GM19035 (cell line): ENCODE data around the gene SLC37A1.

Experiments used
- ATAC-seq: cut with Tn5 transposase; IDR thresholded peaks from one replicate; pipeline ENCODE4 v1.9.1; 2021; ENCODE audit not compliant: unreplicated experiment

SLC37A1 gene

DNA sequence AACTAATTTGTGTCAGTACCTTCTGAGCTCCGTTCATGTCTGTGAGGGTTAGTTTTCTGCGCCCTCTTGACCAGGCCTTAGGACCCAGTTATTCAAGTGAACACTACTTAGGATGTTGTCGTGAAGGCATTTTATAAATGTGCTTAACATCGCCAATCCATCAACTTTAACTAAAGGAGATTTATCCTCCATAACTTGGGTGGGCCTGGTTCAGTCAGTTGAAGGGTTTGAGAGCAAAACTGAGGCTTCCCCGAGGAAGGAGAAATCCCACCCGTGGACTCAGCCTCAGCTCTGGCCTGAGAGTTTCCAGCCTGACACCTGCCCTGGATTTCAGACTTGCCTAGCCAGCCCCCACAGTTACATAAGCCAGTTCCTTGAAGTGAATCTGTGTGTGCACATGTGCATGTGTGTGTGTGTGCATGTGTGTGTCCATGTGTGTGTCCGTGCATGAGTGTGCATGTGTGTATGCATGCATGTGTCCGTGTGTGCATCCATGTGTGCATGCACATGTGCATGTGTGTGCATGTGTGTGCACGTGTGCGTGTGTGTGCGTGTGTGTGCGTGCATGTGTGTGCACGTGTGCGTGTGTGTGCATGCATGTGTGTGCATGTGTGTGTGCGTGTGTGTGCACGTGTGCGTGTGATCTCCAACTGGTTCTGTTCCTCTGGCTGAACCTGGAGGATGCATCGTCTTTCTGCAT, 77.7 kb downstream of the SLC37A1 start:
- no peak for ATAC-seq

DNA sequence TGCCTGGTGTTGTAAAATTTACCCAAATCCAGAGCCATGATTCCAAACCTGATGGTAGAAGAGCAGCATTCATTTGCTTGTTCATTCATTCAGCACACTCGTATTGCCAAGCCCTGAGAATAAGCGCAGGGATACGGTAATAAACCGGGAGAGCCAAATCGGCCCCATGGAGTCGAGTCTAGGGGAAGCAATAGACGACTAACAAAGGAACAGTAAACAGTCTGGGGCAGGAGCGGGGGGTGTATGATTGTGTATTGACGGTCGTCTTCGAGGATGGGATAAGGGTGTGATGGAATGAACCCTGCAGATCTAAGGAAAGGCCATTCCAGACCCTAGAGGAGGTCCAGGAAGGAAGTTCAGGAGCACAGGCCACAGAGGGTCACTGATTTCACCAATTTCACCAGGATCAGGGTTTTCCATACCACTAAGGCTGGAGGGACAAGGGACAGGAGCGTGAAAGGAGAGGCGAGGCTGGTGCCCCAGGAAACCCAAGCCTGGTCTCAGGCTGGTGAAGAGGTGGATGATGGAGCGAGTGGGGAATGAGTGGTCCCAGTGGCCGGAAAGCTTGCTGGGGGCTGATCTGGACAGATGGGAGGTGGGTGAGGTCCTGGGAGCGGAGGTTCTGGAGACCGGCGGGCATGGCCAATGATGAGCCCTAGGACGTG, 78.6 kb downstream of the SLC37A1 start:
- no peak for ATAC-seq

DNA sequence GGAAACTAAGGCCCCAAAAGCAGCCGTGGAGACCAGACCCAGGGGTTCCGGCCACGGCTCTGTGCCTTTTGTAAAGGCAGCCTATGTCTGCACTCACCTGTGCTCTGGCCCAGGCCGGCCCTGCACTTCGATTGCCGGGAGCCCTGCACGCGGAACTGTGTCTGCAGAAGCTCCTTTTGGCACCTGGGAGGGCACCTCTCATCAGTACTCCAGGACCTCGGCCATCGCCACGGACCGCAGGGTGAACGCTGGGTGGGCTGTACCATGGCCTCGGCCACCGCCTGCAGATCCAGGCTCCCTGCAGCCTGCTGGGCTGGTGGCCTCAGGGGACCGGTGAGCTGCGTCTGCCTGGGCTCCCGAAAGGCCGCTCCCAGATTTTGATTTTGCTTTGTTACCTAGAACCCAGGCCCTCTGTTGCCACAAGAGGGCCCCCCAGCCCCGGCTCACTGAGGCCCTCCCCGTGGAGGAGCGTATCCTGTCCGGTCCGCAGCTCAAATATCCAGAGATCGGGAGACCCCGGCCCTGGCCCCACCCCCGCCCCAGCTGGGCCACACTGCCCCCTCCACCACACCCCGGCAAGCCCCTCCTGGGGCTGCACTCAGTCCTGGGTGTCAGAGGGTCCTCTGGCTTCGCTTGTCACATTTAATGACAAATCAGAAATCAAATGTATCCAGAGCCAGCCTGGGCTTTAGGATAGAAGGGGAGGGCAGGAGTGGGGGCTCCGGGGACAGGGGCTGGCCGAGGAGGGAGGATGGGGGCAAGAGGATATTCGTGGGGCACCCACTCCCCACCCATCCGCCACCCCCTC, 79.6 kb downstream of the SLC37A1 start:
- ATAC-seq: no peak

DNA sequence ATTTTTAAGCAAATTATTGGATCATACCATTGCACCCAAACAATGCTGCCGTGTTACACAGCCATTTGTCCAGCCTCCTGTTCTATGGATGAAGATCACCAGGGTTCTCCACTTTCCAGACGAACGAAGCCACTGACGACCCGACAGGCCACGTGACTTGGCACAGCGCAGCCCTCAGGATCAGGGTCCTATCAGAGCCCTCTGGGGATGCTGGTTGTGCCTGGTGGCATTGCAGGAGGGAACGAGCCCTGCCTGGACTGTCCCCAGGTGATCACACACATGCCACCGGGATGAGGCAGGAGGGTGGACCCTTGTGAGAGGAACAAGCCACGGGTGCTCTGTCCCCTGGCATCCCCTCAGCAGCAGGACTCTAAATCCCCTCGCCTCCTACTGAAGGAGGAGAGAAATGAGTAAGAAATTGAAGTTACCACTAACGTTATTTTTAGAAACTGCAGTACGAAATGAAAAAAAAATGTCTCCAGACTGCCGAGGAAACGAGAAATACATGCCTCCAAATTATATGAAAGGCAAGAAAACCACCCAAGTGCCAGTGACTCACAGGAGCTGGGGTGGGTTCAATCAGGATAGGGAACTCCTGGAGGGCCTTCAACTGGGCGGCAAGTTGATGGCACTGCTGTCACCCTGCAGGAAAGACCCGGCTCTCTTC, 81.1 kb downstream of the SLC37A1 start:
- ATAC-seq: no peak

DNA sequence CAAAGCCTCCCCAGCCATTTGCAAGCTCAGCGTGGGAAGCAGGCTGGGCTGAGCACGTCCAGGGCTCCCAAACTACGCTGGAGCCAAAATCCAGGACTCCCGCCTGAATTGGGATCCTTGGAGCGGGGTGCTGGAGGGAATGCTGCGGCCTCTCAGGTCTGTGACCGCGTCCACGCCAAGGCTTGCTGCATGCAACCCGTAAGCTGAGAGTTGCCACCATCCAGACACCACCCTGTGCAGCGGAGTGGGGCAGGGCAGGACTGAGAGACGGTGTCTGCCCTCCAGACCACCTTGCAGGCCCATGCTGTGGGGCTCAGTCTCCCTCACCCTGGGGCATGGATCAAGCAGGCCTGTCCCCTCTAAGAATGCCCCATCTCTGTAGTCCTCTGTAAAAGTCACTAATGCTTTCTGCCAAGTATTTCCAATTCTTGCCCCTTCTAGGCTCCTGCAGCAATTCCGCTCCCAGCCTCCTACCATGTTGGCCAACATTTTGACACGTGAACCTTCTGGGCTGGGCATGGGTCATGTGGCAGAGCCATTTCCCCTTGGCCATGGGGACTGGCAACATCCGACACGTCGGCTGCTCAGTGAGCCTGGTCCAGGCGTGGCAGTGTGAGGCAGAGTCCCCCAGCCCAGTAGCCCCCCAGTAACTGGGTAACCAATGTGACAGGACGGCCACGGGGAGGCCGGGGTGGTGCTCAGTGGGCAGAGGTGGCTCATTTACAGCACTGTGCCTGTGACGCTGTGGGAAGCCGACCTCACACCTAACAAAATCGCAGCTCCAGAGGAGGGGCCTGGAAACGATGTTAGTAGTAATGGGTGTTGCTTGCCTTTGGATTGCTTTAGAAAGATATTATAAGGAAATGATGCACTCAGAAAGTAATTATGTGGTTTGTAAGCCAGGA, 81.9 kb downstream of the SLC37A1 start:
- no peak for ATAC-seq

DNA sequence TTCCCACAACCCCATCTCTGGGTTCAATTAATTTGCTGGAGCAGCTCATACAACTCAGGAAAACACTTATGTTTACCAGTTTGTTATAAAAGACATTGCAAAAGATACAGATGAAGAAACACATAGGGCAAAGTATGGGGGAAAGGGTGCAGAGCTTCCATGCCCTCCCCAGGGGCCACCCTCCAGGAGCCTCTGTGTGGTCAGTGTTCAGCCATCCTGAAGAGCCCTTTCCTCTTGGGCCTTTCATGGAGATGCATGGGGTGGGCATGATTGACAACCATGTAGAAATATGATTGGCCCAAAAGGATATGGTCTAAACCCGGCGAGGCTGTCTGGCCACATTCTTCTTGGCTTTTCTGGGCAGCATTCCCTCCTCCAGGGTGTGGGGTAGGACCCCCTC, 83.0 kb downstream of the SLC37A1 start:
- ATAC-seq: no peak

DNA sequence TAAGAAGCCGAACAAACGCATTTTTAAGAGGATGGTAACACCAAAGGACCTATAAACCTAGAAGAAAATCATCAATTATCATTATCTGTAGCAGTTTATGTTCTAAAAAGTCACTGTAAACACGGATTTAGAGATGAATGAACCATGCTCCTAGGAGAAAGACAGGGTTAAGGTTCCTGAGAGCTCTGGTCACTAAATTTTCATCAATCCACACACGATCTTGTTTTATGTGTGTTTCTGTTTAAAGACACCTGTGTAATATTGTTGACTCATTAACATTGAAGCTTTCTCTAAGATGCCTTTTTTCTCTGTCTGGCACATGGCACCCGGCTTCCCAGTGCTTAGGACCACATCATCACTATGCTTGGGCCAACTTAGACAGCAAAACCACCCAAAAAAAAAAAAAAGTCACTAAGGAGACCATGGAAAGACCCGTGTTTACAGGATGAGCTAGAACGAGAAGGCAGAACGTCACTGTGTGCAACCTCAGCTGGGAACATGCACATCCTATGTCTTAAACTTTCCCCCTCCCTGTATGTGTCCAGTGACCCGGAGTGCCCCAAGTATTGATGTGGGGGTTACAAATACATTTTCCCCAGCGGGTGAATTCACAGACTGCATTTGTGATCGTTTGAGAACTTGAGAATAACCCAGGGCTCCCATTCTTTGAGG, 84.0 kb downstream of the SLC37A1 start:
- no peak for ATAC-seq

DNA sequence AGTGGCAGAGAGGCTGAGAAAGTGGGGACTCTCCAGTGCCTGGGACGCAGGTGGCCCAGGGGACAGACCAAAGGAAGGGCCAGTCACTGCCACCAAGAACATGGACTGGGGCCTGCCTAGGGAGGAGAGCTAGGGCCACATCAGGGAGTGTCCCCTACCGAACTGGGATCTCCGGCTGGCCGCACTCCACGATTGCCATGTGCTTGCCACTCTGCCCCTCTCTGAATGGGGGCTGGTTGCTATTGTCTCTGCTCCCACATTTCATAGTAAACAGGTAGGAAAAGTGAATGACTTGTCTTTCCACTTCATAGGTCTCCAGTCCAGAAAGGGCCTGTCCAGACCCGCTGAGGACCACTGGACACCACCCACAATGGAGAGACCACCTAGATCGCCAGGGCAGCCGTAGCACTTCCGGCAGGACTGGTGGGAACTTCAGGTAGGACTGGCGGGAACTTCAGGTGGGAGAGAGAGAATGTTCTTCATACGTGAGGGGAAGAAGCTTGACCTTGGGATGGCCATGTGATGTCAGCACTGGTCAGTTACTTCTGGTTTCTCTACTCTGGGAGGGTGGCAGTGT, 84.6 kb downstream of the SLC37A1 start:
- ATAC-seq: no peak

DNA sequence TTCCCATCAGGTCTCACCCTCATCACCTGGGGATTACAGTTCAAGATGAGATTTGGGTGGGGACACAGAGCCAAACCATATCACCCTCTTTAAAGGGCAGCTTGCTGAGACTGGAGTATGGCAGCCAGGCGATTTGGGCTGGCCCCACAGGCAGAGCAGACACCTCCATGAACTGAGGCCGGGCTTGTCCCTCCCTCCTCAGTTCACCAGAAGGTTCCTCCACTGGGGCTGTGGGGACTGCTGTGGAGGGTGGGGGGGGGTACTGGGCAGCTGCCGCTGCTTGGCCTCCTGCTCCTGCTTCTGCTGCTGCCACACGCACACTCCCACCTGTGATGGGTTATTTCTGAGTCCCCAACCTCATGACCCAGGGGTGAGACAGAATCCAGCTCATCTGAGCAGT, 85.8 kb downstream of the SLC37A1 start:
- ATAC-seq: no peak

DNA sequence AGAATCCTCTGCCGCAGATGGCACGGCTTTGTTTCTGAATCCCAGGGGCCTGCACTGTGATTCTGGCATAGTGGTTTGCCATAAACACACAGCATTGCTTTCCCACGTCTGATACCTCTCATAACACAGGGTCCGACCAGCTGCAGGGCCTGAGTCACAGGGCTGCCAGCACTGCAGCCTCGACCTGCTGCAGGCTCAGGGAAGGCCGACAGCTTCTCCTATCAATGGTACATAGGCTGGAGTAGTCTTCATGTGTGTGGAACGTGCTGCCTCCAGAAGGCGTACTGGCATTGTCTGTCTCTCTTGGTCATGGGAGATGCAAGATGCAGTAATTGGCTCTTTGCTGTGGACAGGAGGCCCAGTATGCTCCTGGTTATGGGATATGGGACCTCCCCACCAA, 86.3 kb downstream of the SLC37A1 start:
- ATAC-seq: no peak

DNA sequence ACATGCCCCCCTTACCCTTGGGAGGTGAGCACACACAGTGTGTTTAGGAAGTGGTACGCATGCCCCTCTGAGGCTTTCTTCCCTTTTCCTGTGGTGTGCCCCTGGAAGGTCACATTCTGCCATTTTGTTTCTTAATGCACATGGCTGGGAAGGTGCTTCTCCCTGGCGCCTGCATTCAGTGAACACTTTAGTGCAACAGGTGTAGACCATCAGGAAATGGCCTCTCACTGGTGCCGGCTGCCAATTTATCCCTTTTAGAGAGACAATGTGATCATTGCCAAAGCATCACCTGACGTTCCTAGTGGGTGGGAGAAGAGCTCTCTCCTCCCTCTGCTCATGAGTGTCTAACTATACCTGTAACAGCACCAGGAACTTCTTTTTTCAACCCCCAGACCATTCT, 88.0 kb downstream of the SLC37A1 start:
- ATAC-seq: no peak

DNA sequence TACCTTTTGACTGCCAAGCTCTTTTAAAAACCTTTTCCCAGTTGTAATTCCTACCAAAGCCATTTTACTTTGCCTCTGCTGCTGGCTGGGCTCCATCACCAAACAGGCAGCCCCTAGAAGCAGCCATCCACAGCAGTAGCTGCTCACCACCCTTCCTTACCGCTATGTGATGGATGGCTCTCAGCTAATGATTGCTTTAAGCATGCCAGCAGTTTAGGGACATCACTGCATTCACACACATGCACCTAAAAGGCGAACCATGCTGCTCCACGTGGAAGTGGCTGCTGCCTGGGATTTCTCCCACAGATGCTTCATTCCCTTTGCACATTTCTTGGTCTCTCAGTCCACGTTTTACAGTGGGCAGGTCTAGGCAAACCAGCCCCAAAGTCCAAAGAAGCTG, 93.5 kb downstream of the SLC37A1 start:
- no peak for ATAC-seq

DNA sequence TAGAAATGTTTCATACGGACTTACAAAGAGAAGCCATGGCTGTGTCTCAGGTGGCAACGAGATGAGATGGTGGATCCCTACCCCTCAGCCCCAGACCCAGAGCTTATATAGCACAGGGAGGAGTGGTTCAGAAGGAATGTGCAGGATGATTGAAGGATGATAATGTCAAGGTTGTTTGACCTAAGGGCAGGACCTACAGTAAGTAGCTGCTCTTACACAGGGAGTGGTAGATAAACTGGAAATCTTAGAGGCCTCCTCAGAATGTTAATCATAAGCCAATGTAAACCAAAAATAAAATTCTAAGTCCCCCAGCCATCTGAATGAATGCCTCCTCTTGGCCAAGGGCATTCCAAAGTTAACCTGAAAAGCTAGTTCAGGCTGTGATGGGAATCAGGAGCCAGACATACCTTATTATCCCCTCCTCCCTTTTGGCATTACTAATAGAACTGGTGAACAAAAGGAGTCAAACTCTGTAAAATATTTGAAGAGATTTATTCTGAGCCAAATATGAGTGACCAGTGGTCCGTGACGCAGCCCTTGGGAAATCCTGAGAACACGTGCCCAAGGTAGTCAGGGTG, 94.0 kb downstream of the SLC37A1 start:
- no peak for ATAC-seq

DNA sequence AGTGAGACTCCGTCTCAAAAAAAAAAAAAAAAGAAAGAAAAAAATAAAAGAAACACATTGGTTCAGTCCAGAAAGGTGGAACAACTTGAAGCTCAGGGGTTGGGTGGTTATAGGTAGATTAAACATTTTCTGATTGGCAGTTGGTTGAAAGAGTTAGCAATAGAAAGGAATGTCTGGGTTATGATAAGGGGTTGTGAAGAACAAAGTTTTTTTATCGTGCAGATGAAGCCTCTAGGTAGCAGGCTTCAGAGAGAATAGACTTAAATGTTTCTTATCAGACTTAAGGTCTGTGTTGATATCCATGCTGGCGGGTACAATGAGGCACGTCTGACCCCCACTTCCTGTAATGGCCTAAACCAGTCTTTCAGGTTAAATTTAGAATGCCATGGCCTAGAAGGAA, 94.8 kb downstream of the SLC37A1 start:
- no peak for ATAC-seq

DNA sequence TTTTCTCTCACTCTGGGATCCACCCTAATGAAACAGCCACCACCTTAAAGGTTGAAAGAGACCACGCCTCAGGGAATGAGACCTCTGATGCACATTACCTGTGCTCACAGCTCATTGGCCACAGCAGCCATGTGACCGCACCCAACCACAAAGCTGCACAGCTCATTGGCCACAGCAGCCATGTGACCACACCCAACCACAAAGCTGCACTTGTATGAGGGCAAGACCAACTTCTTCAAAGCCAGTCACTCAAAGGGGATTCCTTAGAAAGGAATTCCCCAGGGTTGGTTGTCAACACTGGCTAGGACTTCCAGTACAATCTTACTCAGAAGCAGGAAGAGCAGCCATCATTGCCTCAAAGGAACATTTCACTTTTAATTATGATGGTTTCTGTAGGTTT, 96.2 kb downstream of the SLC37A1 start:
- no peak for ATAC-seq

DNA sequence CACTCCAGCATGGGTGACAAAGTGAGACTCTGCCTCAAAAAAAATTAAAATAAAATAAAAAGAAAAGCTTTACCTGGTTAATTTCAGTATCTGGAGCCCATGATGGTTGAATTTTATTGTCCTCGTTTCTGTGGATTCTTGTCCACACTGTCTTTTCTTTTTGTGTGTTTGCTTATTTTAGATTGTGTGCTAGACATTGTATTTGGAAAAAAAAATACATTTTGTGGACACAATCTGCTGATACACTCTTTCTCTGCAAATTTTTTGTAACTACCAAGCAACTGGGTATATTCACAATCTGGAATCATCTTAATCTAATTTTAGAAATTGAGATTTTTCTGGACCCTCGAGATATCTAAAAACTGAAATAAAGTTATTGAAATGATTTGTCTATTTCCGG, 98.2 kb downstream of the SLC37A1 start:
- ATAC-seq: no peak

DNA sequence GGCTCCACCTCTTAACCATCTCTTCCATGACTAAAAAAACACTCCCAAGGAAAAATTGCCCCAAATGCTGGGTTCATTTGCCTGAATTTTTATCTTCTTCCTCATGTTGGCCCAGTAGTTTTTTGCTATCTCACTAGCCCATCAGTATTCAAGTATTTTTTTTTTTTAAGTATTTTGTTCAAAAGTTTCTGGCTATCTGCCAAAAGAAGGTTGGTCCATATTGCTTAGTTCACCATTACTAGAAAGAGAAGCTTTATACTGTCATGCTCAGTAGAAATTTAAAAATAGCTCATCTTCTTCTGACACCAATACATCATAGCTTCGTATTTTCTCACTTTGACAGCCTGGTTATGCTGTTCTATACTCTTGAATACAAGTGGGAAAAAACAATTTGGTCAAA, 98.7 kb downstream of the SLC37A1 start:
- ATAC-seq: no peak

DNA sequence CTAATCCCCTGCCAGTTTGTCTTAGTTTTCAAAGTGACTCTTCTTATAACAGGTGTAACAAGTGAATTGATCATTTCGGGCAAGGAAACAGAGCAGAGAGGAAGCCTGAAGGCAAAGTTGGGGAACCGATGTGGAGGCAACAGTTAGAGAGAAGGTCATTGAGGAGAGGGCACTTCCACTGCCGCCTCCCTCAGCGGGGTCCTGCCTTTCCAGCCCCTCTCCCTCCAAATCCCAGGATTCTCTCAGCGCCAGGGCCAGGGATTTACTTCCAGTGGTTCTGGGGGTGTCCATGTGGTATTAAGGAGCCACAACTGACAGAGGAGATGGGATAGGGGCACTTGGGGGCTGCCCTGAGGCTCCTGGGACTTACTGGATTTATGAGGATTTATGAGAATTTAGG, 100.1 kb downstream of the SLC37A1 start:
- ATAC-seq: no peak

DNA sequence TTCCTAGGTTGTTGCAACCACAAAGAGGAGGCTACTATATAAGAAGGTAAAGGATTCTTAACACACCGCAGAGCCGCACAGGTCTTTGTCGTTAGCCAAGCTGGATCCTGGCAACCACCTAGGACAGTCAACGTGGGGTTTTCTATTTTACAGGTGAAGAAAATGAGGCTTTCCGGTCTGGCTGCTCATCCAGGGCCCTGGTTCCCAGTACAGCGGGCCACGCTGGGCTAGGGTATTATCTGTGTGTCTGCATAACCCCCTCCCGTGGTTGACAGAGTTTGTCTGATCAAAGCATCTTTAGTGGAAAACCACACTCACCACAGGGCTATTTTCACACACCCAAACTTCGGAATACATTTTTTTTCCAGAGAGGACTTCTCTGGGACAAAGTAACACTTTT, 100.7 kb downstream of the SLC37A1 start:
- no peak for ATAC-seq
